Activated B cell treated with CpG ODN at 0.5 μM for 24 hours (primary cell): ENCODE results near the gene ARHGAP29. TPM values are rescaled to one million over a fixed set of nuclear protein-coding genes. Genes with fewer than 3 reads are reported as not detected.
A peak's percentile ranks its signal among the peaks of the same experiment; 100 is the strongest.

ENCODE experiments used
- ATAC-seq: fragments of 200-7000 bp; cut with Tn5 transposase; one replicate; pipeline ENCODE4 v1.10.0; 2021; ENCODE audit warnings: low read depth, mild to moderate bottlenecking, moderate library complexity
- CTCF ChIA-PET: fragments of 350-600 bp; sonication (Branson Sonifier 250); formaldehyde crosslinking; loops from one replicate; lab custom pipeline; 2021; ENCODE audit warnings: antibody characterized with exemption; lab: Charles Lee
- POLR2A ChIA-PET: fragments of 350-600 bp; sonication (Branson Sonifier 250); formaldehyde crosslinking; loops from one replicate; lab custom pipeline; 2021; ENCODE audit warnings: antibody characterized with exemption; lab: Charles Lee
- DNase-seq: peaks from one replicate; pipeline ENCODE4 v3.0.0; 2022
- H3K27ac Mint-ChIP-seq: one replicate; pipeline ENCODE4 v1.8.0; 2020; ENCODE audit warnings: mixed read lengths
- H3K27me3 Mint-ChIP-seq: one replicate; pipeline ENCODE4 v1.8.0; 2021; ENCODE audit warnings: mixed read lengths
- H3K36me3 Mint-ChIP-seq: one replicate; pipeline ENCODE4 v1.8.0; 2021; ENCODE audit warnings: low read depth, mixed read lengths
- H3K4me1 Mint-ChIP-seq: one replicate; pipeline ENCODE4 v1.8.0; 2021; ENCODE audit warnings: mixed read lengths
- H3K4me3 Mint-ChIP-seq: one replicate; pipeline ENCODE4 v1.8.0; 2020; ENCODE audit warnings: mild to moderate bottlenecking, mixed read lengths
- H3K9me3 Mint-ChIP-seq: one replicate; pipeline ENCODE4 v1.8.0; 2020; ENCODE audit warnings: mixed read lengths
- intact Hi-C: fragments of 100-400 bp; cut with micrococcal nuclease; formaldehyde crosslinking; loops from one replicate; pipeline ENCODE4 v1.15.1; 2024
- total RNA-seq: library from RNA; stranded (reverse); gene quantifications from 2 replicates; pipeline ENCODE4 v1.2.3, GENCODE V29; 2022
- TF ChIP-seq, protein P1 (sequence below): fragments of 200-600 bp; IDR thresholded peaks from one replicate; pipeline ENCODE4 v1.8.0; 2022; ENCODE audit warnings: antibody characterized with exemption, mild to moderate bottlenecking

Gene ARHGAP29, protein sequence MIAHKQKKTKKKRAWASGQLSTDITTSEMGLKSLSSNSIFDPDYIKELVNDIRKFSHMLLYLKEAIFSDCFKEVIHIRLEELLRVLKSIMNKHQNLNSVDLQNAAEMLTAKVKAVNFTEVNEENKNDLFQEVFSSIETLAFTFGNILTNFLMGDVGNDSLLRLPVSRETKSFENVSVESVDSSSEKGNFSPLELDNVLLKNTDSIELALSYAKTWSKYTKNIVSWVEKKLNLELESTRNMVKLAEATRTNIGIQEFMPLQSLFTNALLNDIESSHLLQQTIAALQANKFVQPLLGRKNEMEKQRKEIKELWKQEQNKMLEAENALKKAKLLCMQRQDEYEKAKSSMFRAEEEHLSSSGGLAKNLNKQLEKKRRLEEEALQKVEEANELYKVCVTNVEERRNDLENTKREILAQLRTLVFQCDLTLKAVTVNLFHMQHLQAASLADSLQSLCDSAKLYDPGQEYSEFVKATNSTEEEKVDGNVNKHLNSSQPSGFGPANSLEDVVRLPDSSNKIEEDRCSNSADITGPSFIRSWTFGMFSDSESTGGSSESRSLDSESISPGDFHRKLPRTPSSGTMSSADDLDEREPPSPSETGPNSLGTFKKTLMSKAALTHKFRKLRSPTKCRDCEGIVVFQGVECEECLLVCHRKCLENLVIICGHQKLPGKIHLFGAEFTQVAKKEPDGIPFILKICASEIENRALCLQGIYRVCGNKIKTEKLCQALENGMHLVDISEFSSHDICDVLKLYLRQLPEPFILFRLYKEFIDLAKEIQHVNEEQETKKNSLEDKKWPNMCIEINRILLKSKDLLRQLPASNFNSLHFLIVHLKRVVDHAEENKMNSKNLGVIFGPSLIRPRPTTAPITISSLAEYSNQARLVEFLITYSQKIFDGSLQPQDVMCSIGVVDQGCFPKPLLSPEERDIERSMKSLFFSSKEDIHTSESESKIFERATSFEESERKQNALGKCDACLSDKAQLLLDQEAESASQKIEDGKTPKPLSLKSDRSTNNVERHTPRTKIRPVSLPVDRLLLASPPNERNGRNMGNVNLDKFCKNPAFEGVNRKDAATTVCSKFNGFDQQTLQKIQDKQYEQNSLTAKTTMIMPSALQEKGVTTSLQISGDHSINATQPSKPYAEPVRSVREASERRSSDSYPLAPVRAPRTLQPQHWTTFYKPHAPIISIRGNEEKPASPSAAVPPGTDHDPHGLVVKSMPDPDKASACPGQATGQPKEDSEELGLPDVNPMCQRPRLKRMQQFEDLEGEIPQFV
- not detected in 2 replicates for total RNA-seq

DNA sequence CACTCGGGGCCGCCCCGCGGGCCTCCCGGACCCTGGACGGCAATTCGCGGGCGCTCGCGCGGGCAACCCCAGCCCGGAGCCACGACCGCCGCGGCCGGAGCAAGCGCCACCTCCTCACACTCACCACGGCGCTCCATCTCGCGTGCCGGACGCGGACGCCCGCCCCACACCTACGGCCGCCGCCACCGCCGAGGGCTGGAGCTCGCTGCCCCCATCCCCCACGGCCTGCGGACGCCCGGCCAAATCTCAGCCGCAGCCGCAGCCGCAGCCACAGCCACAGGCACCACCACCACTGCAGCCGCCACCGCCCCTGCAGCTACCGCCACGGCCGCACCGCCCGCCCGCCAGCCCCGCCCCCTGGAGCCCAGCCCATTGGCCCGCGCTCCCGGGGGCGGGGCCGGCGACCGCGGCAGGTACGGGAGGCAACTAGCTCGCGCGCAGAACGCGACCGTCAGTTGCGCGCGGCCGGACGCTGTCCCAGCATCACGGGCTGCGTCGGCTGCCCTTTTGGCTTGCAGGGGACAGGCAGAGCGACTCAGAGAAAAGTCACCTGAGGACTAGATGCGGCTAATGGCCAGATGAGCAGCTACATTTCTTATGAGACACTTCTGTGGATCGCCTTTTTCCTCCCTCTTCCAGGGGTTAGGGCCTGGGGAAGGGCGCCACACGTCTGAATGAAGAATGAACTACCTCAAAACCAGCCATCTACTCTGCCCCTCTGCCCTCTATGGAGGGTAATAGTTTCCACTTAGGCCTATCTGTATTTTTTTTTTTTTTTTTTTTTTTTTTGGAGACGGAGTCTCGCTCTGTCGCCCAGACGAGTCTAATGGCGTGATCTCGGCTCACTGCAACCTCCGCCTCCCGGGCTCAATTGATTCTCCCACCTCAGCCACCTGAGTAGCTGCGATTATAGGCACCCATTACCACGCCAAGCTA lies at the start of gene ARHGAP29:
Gene ARHGAP29, minus strand, starts transcription at position 294 of the 936 bp plus-strand sequence. CDS start 5,973 bp downstream, outside the sequence.
- no peak within 1 kb of the TSS for H3K27ac Mint-ChIP-seq
- TF ChIP-seq, protein P1, sequence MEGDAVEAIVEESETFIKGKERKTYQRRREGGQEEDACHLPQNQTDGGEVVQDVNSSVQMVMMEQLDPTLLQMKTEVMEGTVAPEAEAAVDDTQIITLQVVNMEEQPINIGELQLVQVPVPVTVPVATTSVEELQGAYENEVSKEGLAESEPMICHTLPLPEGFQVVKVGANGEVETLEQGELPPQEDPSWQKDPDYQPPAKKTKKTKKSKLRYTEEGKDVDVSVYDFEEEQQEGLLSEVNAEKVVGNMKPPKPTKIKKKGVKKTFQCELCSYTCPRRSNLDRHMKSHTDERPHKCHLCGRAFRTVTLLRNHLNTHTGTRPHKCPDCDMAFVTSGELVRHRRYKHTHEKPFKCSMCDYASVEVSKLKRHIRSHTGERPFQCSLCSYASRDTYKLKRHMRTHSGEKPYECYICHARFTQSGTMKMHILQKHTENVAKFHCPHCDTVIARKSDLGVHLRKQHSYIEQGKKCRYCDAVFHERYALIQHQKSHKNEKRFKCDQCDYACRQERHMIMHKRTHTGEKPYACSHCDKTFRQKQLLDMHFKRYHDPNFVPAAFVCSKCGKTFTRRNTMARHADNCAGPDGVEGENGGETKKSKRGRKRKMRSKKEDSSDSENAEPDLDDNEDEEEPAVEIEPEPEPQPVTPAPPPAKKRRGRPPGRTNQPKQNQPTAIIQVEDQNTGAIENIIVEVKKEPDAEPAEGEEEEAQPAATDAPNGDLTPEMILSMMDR: no peak
- peak; percentile 93 for ATAC-seq
- peak within 1 kb of the TSS; percentile 63 for H3K4me3 Mint-ChIP-seq
- DNase-seq: peak; percentile 37
- no peaks in the 10 kb centered on the region for H3K36me3 Mint-ChIP-seq
- peaks cover 11% of the 10 kb centered on the region for H3K4me1 Mint-ChIP-seq
- H3K27me3 Mint-ChIP-seq: peaks cover 68% of the 10 kb centered on the region
- ChIA-PET POLR2A (no interaction called here), CTCF (no interaction called here)
- intact Hi-C loops: no loop called here
- peaks cover 9% of the 10 kb centered on the region for H3K9me3 Mint-ChIP-seq

DNA sequence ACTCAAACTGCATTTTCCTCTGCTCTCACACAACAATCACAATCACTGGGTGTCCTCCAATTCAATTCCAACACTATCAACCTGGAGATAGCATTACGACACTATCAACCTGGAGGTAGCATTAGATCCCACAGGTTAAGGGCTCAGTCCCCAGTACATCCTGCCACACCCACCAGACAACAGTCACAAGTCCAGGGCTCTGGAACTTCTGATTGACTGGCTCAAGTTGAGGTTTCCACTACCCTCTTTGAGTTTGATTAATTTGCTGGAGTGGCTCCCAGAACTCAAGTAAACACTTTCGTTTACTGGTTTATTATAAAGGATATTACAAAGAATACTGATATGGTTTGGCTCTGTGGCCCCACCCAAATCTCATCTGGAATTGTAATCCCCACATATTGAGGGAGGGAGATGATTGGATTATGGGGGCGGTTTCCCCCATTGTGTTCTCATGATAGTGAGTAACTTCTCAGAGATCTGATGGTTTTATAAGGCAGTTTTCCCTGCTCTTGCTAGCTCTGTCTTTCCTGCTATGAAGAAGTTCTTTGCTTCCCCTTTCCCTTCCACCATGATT lies 49.6 kb upstream of the ARHGAP29 start:
- intact Hi-C loops: no loop called here
- peaks cover 14% of the 10 kb centered on the region for H3K27me3 Mint-ChIP-seq
- H3K9me3 Mint-ChIP-seq: no peaks in the 10 kb centered on the region
- no peaks in the 10 kb centered on the region for H3K4me1 Mint-ChIP-seq
- DNase-seq (no peak), ATAC-seq (no peak)
- POLR2A ChIA-PET: no interaction called here
- CTCF ChIA-PET: no interaction called here
- H3K27ac Mint-ChIP-seq: no peak overlapping the region
- no peak overlapping the region for H3K4me3 Mint-ChIP-seq
- H3K36me3 Mint-ChIP-seq: no peaks in the 10 kb centered on the region
- TF ChIP-seq, protein P1: no peak

DNA sequence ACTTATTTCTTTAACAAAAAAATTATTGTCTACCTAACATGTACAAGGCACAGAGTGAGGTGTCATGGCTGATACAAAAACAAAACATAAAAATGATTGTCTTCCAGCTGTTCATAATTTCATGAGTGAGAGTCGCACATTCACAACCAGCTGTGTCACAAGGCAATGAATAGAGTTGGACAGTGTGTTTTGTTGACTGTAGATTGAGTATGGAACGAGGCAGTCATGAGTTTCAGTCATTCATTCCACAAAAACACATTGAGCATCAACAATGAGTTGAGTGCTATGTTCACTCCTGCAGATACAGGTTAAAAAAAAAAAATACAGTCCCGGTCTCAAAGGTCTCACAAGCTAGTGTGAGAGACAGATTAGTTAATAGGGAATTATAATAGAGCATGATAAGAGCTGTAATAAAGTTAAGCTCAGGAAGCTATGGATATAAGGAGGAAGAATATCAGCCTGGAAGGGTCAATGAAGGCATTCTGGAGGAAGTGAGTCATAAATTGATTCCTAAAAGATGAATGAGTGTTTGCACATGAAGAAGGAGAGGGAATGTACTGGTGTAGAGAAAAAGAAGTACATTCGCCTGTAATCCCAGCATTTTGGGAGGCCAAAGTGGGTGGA lies 47.8 kb upstream of the ARHGAP29 start:
- no peaks in the 10 kb centered on the region for H3K36me3 Mint-ChIP-seq
- ChIA-PET POLR2A (no interaction called here), CTCF (no interaction called here)
- no peak overlapping the region for H3K4me3 Mint-ChIP-seq
- H3K27me3 Mint-ChIP-seq: peaks cover 7% of the 10 kb centered on the region
- ATAC-seq: no peak
- no peaks in the 10 kb centered on the region for H3K9me3 Mint-ChIP-seq
- TF ChIP-seq, protein P1: no peak
- intact Hi-C loops: no loop called here
- no peak for DNase-seq
- H3K27ac Mint-ChIP-seq: no peak overlapping the region
- no peaks in the 10 kb centered on the region for H3K4me1 Mint-ChIP-seq

DNA sequence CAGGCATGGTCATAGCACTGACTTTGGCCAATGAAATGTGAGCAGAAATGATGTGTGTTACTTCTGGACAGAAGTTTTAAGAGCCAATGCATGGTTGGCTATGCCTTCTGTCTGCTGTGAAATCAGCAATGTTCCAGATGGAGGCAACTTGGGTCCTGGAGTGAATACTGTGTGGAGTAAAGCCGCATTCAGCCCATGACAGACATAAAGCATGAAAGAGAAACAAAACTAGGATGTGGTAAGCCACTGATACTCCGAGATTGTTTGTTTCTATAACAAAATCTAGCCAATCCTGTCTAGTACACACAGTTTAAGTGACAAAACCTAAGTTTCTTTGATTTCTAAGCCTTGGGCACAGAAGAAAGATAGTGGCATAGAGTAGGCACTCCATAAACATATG lies 47.1 kb upstream of the ARHGAP29 start:
- Mint-ChIP-seq H3K4me1 (no peaks in the 10 kb centered on the region), H3K36me3 (no peaks in the 10 kb centered on the region)

More for the DNA sequence above, 47.1 kb upstream of the ARHGAP29 start:
- Mint-ChIP-seq H3K4me3 (no peak overlapping the region), H3K27ac (no peak overlapping the region), H3K9me3 (no peaks in the 10 kb centered on the region), H3K27me3 (peaks cover 7% of the 10 kb centered on the region)
- CTCF ChIA-PET: no interaction called here
- ATAC-seq (no peak), DNase-seq (no peak)
- intact Hi-C loops: no loop called here
- POLR2A ChIA-PET: no interaction called here
- TF ChIP-seq, protein P1: no peak
